Myocyte (in vitro differentiated cells): ENCODE measurements around the gene LHPP. TPM values are rescaled to one million over a fixed set of nuclear protein-coding genes. Genes with fewer than 3 reads are reported as not detected.

Source experiments
- DNase-seq: peaks from one replicate; pipeline ENCODE4 v3.0.0-alpha.2; 2012; ENCODE audit warnings: low read depth
- total RNA-seq: library from RNA; depleted of rRNA; stranded (reverse); fragments of >200 nt; gene quantifications from 2 replicates; pipeline ENCODE4 v1.2.3, GENCODE V29; 2014

The LHPP gene
- total RNA-seq, 1 donor from 2014 or later, result 8.1 TPM

DNA sequence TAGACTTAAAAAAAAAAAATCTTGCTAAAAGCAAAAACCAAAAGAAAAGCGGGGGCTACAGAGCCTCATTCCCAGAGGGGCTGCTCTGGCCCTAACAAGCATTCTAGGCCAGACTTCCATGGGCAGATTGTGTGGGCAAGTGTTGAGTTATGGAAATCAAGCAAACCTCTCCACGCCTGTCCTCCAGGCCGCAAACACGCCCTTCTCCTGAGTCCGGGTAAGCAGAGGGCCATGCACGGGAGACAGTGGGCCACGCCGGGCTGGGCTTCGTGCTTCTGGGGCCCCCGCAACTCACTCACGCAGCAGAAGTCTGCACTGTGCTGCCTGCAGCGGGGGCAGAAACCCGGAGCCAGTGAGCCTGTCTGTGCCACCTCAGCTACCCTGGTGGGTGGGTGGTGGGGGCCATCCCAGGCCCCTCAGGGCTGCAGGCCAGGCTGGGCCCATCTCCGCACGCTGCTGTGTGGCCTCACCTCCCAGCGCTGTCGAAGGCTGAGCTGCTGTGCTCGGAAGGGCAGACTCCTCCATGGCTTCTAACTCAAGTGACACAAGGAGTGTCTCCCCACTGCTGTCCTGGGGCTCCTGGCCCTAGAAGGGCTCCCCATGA is 156.9 kb downstream of the LHPP start:
- no peak for DNase-seq

DNA sequence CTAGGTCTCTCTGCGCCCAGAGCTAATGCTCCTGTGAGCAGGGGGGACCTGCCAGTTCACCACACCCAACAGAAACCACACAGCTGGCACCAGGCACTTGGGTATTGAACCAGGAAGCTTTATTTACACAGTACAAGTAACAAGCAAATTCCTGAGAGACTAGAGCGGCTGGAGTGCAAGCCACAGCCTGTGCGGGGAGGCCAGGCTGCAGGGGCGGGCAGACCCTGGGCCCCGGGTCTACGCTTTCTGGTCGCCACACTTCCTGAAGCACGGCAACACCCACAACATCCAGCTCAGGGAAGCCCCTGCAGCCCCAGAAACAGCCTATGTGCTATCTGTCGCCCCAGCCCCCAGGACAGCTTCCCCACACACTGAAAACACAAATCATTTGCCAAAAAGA is 157.6 kb downstream of the LHPP start:
- peak; percentile 42 for DNase-seq

DNA sequence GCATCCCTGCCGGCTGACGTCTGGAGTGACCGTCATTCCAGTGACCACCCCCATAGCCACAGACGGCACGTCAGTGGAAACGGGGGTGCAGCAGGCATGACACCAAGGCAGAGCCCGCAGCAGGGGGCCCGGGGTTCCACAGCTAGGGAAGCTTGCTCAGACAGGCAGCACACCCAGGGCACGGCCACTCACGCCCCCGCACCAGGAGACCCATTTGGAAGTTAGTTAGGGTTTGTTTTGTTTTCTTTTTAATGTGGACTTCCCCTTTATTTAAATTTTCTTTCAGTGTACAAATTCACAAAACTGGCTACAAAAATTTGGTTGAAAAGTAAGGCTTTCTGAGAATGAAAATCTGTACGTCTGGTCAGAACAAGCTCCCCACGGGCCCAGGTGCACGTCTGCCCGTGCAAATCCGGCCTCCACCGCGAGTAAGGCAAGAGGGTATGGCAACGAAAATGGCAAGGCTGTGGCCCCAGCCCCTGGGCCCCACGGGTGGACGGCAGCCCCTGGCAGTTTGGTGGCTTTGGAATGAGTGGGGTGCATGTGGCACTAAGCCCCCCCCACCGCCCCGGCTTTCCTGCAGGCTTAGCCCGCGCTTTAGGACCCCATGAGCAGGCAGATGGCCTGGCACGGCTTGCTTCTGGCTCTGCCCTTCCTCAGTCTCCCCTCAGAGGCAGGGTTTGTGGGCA is 158.3 kb downstream of the LHPP start:
- no peak for DNase-seq

DNA sequence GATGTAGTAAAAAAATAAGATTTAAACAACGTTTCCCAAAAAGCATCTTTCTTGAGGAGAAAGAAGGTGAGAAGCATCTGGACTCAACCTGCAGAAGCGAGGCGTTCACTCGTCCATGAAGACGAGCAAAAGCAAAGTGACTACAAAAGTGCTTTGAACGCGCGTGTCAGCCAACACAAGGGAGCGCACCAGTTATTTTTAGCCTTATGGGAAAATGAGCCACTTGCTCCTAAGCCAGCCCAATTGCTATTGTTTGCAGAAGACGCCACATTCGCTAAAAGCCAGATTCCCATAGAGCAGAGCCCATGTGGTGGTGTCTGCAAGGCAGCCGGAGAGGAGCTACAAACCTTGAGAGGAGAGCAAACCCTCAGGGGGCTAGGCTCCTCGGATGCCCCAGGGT is 160.0 kb downstream of the LHPP start:
- DNase-seq, result no peak

GRCh38 chr10:124622158-124622557 is 160.5 kb downstream of the LHPP start:
- no peak for DNase-seq

GRCh38 chr10:124622866-124623536 is 161.4 kb downstream of the LHPP start:
- no peak for DNase-seq

GRCh38 chr10:124624006-124624405 is 162.4 kb downstream of the LHPP start:
- DNase-seq, result no peak

DNA sequence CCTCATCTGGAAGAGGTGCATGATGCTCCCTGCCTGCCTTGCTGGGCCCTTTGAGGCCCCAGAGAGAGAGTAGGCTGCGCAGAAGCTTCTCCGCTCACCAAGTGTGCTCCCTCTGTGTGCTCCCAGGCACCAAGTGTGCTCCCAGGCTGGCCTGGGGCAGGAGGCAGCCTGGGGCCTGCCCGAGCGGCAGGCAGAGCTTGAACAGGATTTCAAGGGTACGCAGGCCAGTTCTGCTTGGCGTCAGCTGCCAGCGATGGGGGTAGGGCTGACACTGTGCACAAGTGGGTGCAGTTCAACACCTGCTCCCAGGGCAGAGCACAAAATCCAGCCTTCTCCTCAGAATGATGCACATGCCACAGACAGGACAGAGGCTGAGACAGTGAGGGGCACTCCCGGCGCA is 162.8 kb downstream of the LHPP start:
- DNase-seq, result no peak

DNA sequence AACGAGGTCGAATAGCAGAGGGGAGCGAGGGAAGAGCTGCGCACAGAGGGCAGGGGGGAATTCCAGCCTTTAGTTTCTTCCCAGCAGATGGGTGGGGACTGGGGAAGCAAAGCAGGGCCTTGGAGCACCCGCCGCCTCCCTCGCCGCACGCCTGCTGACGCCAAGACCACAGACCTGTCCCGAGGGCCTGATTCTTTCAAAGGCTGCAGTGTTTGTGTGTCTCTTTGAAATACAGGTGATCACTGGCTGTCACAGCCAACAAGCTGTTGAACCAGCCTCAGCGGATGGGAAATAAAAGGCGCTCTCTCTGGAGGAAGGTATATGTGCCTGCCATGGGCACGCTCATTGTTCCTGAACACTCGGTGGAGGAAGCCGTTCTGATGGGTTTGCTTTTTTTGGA is 163.3 kb downstream of the LHPP start:
- no peak for DNase-seq

DNA sequence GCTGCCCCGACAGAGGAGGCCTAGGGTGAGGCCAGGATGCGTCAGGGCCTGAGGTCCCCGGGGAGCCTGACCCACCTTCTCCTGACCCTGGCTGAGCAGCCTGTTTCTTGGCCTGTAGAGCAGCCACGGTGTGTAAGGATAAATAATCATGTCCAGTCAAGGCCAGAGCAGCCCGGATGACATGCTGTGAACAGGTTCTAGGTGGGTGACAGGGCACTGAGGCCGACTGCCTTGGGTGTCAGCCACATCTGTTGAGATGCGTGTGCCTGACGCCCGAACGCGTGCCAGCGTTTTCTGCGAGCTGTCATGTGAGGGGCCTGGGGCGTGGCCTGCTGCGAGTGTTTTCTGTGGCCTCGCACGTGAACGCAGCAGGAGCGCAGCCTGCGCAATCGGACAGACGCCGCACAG is 164.2 kb downstream of the LHPP start:
- no peak for DNase-seq

DNA sequence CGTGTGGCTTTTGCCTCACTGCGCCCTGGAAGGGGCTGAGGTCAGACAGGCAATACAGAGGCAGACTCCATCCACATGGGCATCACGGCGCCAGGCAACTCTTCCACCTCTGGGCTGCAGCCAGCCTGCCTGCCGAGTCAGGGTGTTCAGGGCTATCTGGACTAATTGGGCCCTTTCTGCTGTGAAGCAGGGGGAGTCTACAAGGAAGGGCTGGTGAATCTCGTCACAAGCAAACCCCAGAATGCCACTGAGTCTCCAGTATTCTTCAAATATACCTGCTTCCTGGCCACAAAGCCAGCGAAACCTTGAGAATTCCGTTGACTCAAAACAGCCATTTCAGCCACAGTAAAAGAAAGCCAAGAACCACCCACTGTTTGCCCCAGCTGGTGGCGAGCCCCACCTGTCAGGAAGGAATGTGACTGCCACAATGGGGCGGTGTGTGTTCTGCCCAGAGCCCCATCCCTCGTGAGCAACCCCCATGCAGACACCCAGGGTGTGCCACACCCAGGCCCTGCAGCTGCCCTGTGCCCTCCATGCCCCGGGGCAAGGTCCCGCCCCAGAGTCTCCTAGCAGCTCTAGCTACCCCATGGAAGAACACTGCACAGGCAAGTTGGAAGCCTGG is 165.2 kb downstream of the LHPP start:
- DNase-seq, result peak; percentile 89

GRCh38 chr10:124627866-124628675 is 166.4 kb downstream of the LHPP start:
- no peak for DNase-seq

DNA sequence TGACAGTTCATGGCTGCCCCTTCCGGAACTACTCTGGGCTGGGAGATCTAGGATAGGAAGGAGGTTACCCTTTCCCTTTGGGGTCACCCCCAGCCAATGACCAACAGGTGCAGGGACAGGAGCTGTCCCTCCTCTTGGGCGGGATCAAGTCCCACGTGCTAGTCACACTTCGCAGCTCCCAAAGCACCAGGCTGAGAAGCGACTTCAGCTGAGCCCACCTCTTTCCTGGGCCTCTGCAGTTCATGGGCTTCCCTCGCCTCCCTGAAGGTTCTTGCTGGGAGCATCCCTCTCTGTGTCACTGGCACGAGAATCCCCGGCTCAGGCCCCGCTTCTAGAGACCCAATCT is 167.0 kb downstream of the LHPP start:
- no peak for DNase-seq

DNA sequence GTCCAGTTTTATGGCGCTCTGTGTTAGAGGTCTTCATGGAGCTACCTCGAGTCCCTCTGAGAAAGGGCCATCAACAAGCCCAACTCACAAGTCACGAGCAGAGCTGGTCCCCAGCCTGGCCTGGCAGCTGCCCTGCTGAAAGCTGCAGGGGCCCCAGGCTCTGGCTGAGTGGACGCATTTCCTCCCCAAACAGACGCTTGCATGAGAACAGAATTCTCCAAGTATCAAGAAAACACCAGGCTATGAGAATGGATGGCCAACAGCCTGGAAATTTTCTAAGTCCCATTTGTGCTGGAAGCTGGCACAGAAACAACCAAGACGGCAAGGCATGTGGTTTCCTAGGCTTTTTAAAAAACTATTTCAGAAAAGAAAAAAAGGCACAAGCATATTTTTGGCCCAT is 167.8 kb downstream of the LHPP start:
- no peak for DNase-seq

GRCh38 chr10:124629842-124630241 is 168.2 kb downstream of the LHPP start:
- DNase-seq, result peak; percentile 55

DNA sequence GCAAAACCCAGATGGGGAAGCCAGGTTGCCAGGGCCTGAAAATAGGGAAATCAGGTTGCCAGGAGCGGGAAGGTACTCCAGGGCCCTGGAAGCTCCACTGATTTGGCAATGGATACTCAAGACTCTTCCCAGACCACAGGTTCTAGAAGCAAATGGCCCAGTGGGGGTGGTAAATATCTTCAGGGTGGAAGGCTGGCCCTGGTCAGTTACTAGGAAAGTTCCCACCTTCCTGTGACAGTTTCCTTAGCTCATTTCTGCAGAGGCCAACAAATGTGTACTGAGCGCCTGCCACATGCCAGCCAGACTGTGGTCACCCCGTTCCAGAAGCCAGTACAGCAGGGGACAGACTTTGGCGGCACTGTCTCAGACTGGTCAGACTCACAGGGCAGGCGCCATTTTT is 168.9 kb downstream of the LHPP start:
- no peak for DNase-seq

GRCh38 chr10:124632064-124632531 is 170.5 kb downstream of the LHPP start:
- no peak for DNase-seq

DNA sequence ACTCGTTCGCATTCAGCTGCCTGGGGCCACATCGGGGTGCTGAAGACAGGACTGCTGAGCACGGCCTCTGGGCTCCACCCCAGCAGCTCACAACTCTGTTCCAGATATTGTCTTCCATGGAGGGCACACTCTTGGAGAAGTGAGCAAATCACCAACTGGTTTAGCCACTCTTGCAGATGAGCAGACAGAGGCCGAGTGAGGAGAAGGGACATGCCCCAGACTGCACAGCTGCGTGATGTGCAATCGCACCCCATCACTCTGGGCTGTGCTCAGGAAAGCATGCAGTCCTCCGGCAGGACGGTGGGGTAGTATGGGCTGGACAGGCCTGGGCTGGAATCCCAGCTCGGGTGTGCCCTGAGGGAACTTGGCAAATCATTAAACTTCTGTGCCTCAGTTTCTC is 170.9 kb downstream of the LHPP start:
- DNase-seq, result no peak

DNA sequence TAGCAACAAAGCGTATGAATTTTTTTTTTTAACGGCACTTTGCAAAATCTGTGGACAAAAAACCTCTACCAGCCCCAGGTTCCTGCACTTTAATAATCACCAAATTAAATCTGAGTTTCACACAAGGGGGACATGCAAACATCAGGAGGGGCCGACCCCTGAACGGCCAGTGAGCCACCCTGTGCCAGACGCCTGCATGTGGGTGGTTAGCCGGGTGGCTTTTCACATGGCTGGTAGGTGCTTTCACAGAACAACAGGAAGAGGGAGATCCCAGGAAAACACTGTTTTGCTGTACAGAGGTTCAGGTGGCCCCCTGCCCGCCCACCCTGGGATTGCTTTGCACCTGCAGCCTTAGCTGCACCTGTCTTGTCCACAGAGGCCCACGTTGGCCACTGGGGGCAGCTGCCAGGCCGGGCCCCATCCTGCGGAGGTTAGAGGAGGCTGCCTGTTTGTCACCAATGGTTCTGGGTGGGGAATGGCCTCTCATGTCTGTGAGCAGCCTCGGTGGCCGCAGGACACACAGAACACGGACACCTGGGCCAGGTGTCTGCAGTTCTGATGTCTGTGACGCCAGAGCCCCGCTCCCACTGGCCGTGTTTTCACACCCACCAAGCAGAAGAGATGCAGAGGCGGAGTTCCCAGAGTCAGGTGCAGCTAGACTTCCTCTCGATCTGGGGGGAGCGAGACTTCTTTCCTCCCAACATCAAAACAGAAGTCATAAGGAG is 174.8 kb downstream of the LHPP start:
- DNase-seq, result no peak

DNA sequence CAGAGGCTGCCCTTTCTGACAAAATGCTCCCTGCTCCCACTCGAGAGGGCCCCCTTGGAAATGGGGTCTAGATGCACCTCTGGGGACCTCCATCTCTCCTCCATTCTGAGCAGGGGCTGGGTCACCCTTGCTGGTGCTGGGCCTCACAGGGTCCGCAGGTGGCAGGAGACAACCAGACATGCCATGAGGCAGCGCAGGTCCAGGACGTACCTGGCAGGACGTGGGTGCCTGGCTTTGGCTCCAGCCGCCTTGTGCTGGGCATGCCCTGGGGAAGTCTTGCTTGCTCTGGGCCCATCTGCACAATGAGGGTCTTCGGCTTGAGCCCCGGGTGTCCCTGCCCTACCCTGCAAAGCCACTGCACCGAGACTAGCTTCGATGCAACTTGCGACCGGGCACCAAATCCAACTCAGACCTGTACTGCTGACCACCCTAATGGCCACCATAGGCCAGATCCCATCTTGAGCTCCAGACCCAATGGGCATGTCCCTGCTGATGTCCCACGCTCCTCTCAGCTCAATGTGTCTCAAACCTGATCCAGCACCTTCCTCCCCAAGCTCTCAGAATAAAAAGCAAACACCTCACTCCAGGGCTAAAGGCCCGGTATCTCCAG is 175.6 kb downstream of the LHPP start:
- DNase-seq, result no peak
